GM19351 (cell line): ENCODE measurements around the gene SH3RF3.

Source experiments
- ATAC-seq: cut with Tn5 transposase; IDR thresholded peaks from one replicate; pipeline ENCODE4 v1.9.1; 2021; ENCODE audit warnings: mild to moderate bottlenecking, moderate library complexity; ENCODE audit not compliant: unreplicated experiment

The SH3RF3 gene

GRCh38 chr2:109402180-109402579, 273.2 kb downstream of the SH3RF3 start:
- ATAC-seq, result no peak

- ATAC-seq, result no peak
Observed at GRCh38 chr2:109402980-109403840, 274.2 kb downstream of the SH3RF3 start.

GRCh38 chr2:109403841-109404201, 274.8 kb downstream of the SH3RF3 start:
- ATAC-seq, result no peak

- no peak for ATAC-seq
Observed at GRCh38 chr2:109404681-109405080, 275.7 kb downstream of the SH3RF3 start.

- no peak for ATAC-seq
Observed at GRCh38 chr2:109405873-109406272, 276.9 kb downstream of the SH3RF3 start.

GRCh38 chr2:109406301-109406700, 277.3 kb downstream of the SH3RF3 start:
- ATAC-seq, result no peak

- ATAC-seq, result no peak
Observed at GRCh38 chr2:109407276-109408042, 278.5 kb downstream of the SH3RF3 start.

GRCh38 chr2:109408043-109408335, 279.0 kb downstream of the SH3RF3 start:
- ATAC-seq, result no peak

- ATAC-seq, result no peak
Observed at GRCh38 chr2:109409321-109410038, 280.5 kb downstream of the SH3RF3 start.

GRCh38 chr2:109410039-109410815, 281.2 kb downstream of the SH3RF3 start:
- no peak for ATAC-seq

- no peak for ATAC-seq
Observed at GRCh38 chr2:109411640-109412325, 282.8 kb downstream of the SH3RF3 start.

GRCh38 chr2:109415581-109416013, 286.6 kb downstream of the SH3RF3 start:
- no peak for ATAC-seq

GRCh38 chr2:109417701-109418335, 288.8 kb downstream of the SH3RF3 start:
- ATAC-seq, result no peak

GRCh38 chr2:109418716-109419115, 289.7 kb downstream of the SH3RF3 start:
- ATAC-seq, result no peak

GRCh38 chr2:109419171-109419756, 290.3 kb downstream of the SH3RF3 start:
- no peak for ATAC-seq

- ATAC-seq, result no peak
Observed at GRCh38 chr2:109419960-109420370, 291.0 kb downstream of the SH3RF3 start.

- no peak for ATAC-seq
Observed at GRCh38 chr2:109421101-109421500, 292.1 kb downstream of the SH3RF3 start.

GRCh38 chr2:109421642-109422041, 292.6 kb downstream of the SH3RF3 start:
- no peak for ATAC-seq

GRCh38 chr2:109422071-109422757, 293.2 kb downstream of the SH3RF3 start:
- no peak for ATAC-seq
